H1 (cell line): ENCODE measurements around the gene ASF1B. TPM values are rescaled to one million over a fixed set of nuclear protein-coding genes. Genes with fewer than 3 reads are reported as not detected.
A peak's percentile ranks its signal among the peaks of the same experiment; 100 is the strongest.

Source experiments
- CTCF ChIA-PET: fragments of 300-600 bp; sonication (Branson Sonifier 250); formaldehyde crosslinking; loops from one replicate; lab custom pipeline; 2021; ENCODE audit not compliant: partially characterized antibody; lab: Charles Lee
- POLR2A ChIA-PET: fragments of 300-600 bp; sonication (Branson Sonifier 250); formaldehyde crosslinking; loops from one replicate; lab custom pipeline; 2021; ENCODE audit warnings: inconsistent platforms; ENCODE audit not compliant: partially characterized antibody; lab: Charles Lee
- DNase-seq, 2 experiments: peaks; one replicate each; pipeline versions ENCODE4 v3.0.0 to v3.0.0-alpha.2; 2010 to 2022; ENCODE audit warnings: low spot score in 2 of 2, low read depth in 1 of 2, mixed read lengths in 1 of 2
- FAIRE-seq: peaks from 2 replicates; lab custom pipeline; 2011; peaks lifted over from hg19 to GRCh38; lab: Jason Lieb, UNC
- H2AFZ ChIP-seq: 2 replicates; pipeline ENCODE4 v1.8.1; 2012; ENCODE audit warnings: low read length, inconsistent platforms
- H2AK5ac ChIP-seq: 2 replicates; pipeline ENCODE4 v1.6.1; 2013; ENCODE audit warnings: low read depth, low read length
- H2BK120ac ChIP-seq: replicated peaks from 2 replicates; pipeline ENCODE3; 2013; ENCODE audit warnings: low read depth, low read length, inconsistent platforms
- H2BK12ac ChIP-seq: 2 replicates; pipeline ENCODE4 v1.6.1; 2013; ENCODE audit warnings: low read depth, low read length
- H2BK15ac ChIP-seq: 2 replicates; pipeline ENCODE4 v1.6.1; 2013; ENCODE audit warnings: low read length
- H2BK20ac ChIP-seq: 2 replicates; pipeline ENCODE4 v1.6.1; 2013; ENCODE audit warnings: low read length
- H2BK5ac ChIP-seq: 2 replicates; pipeline ENCODE4 v1.6.1; 2013; ENCODE audit warnings: low read depth, low read length
- H3K14ac ChIP-seq: 2 replicates; pipeline ENCODE4 v1.6.1; 2013; ENCODE audit warnings: inconsistent platforms; ENCODE audit not compliant: insufficient read length
- H3K18ac ChIP-seq: 2 replicates; pipeline ENCODE4 v1.6.1; 2013; ENCODE audit warnings: low read length; ENCODE audit errors: extremely low read depth
- H3K23ac ChIP-seq: 2 replicates; pipeline ENCODE4 v1.6.1; 2013; ENCODE audit warnings: inconsistent platforms; ENCODE audit not compliant: insufficient read length
- H3K23me2 ChIP-seq: 2 replicates; pipeline ENCODE4 v1.6.1; 2013; ENCODE audit warnings: low read depth, low read length
- H3K27ac ChIP-seq: 2 replicates; pipeline ENCODE4 v1.6.1; 2011; ENCODE audit warnings: low read depth, low read length, inconsistent platforms
- H3K27me3 ChIP-seq, 4 experiments: replicated peaks in 1 of 4; 1 replicate in 1 of 4; 2 replicates in 3 of 4; pipeline versions ENCODE4 v1.6.1 to v1.8.1; 2011 to 2013; ENCODE audit warnings: low read length in 3 of 4, mild to moderate bottlenecking in 3 of 4, inconsistent platforms in 2 of 4, mixed read lengths in 2 of 4, moderate library complexity in 1 of 4; ENCODE audit not compliant: control insufficient read depth in 3 of 4, insufficient read depth in 3 of 4; ENCODE audit errors: extremely low read depth in 1 of 4
- H3K36me3 ChIP-seq, 4 experiments: 2 replicates each; pipeline versions ENCODE4 v1.6.1 to v1.8.1; 2011 to 2013; ENCODE audit warnings: mild to moderate bottlenecking in 4 of 4, low read length in 3 of 4, moderate library complexity in 2 of 4, control low read depth in 1 of 4, inconsistent platforms in 1 of 4; ENCODE audit not compliant: insufficient read depth in 4 of 4, control insufficient read depth in 2 of 4
- H3K4ac ChIP-seq: replicated peaks from 2 replicates; pipeline ENCODE3; 2013; ENCODE audit warnings: low read length, low read depth, mixed read lengths, inconsistent platforms; ENCODE audit not compliant: insufficient read length
- H3K4me1 ChIP-seq, 4 experiments: replicated peaks in 1 of 4; 1 replicate in 1 of 4; 2 replicates in 3 of 4; pipeline versions ENCODE4 v1.6.1 to v1.8.1; 2011 to 2013; ENCODE audit warnings: low read length in 3 of 4, inconsistent platforms in 2 of 4, mixed read lengths in 1 of 4; ENCODE audit not compliant: insufficient read depth in 4 of 4, control insufficient read depth in 3 of 4
- H3K4me2 ChIP-seq, 2 experiments: 2 replicates each; pipeline versions ENCODE4 v1.6.1 to v1.8.1; 2011 to 2013; ENCODE audit warnings: low read depth in 2 of 2, low read length in 2 of 2, control low read depth in 1 of 2, inconsistent platforms in 1 of 2, mild to moderate bottlenecking in 1 of 2; ENCODE audit not compliant: insufficient read depth in 1 of 2
- H3K4me3 ChIP-seq, 4 experiments: fragments of 200-600, 300-600 bp in 1 of 4; sonication (generic), shearing (Covaris generic), sonication (Bioruptor Twin) in 1 of 4; 2 replicates each; pipeline versions ENCODE4 v1.5.1 to v1.8.1; 2011 to 2016; ENCODE audit warnings: low read length in 4 of 4, low read depth in 3 of 4, control low read depth in 2 of 4, inconsistent platforms in 2 of 4, mild to moderate bottlenecking in 2 of 4, mixed read lengths in 1 of 4, moderate library complexity in 1 of 4; ENCODE audit not compliant: insufficient read depth in 2 of 4; ENCODE audit errors: extremely low read depth in 1 of 4
- H3K56ac ChIP-seq: replicated peaks from 2 replicates; pipeline ENCODE3; 2013; ENCODE audit warnings: low read depth, mild to moderate bottlenecking, mixed read lengths, low read length, inconsistent platforms; ENCODE audit not compliant: insufficient read length
- H3K79me1 ChIP-seq: 2 replicates; pipeline ENCODE4 v1.6.1; 2013; ENCODE audit warnings: low read depth, low read length, control low read depth
- H3K79me2 ChIP-seq, 2 experiments: 2 replicates each; pipeline versions ENCODE4 v1.6.1 to v1.8.1; 2012 to 2013; ENCODE audit warnings: low read length in 2 of 2, mild to moderate bottlenecking in 2 of 2, inconsistent platforms in 1 of 2; ENCODE audit not compliant: insufficient read depth in 2 of 2, control insufficient read depth in 1 of 2
- H3K9ac ChIP-seq, 4 experiments: replicated peaks in 1 of 4; 1 replicate in 1 of 4; 2 replicates in 3 of 4; pipeline versions ENCODE4 v1.6.1 to v1.8.1; 2011 to 2013; ENCODE audit warnings: low read depth in 3 of 4, low read length in 3 of 4, control low read depth in 2 of 4, mild to moderate bottlenecking in 2 of 4, moderate library complexity in 2 of 4, inconsistent platforms in 1 of 4; ENCODE audit errors: extremely low read depth in 1 of 4
- H3K9me3 ChIP-seq, 2 experiments: 2 replicates each; pipeline versions ENCODE4 v1.6.1 to v1.8.1; 2012 to 2013; ENCODE audit warnings: mild to moderate bottlenecking in 2 of 2, moderate library complexity in 2 of 2, control low read depth in 1 of 2, inconsistent platforms in 1 of 2, low read depth in 1 of 2, low read length in 1 of 2, mixed read lengths in 1 of 2; ENCODE audit not compliant: insufficient read depth in 2 of 2
- H4K20me1 ChIP-seq, 2 experiments: replicated peaks in 1 of 2; 2 replicates each; pipeline versions ENCODE3 to v1.8.1; 2011 to 2013; ENCODE audit warnings: inconsistent platforms in 2 of 2, low read length in 2 of 2, mild to moderate bottlenecking in 1 of 2; ENCODE audit not compliant: insufficient read depth in 2 of 2, control insufficient read depth in 1 of 2
- H4K5ac ChIP-seq: 2 replicates; pipeline ENCODE4 v1.6.1; 2013; ENCODE audit warnings: low read length, low read depth, mixed read lengths, inconsistent platforms; ENCODE audit not compliant: insufficient read length
- H4K8ac ChIP-seq: 2 replicates; pipeline ENCODE4 v1.8.0; 2013; ENCODE audit warnings: mild to moderate bottlenecking, moderate library complexity, low read length, inconsistent platforms; ENCODE audit not compliant: insufficient read depth; ENCODE audit errors: extremely low read depth
- H4K91ac ChIP-seq: replicated peaks from 2 replicates; pipeline ENCODE3; 2013; ENCODE audit warnings: low read length, mixed read lengths, inconsistent platforms; ENCODE audit not compliant: insufficient read length
- BRCA1 ChIP-seq: IDR thresholded peaks from 2 replicates; pipeline ENCODE4 v1.6.1; 2012; ENCODE audit warnings: low read depth, low read length, improper control_type of control experiment
- CHD1 ChIP-seq: IDR thresholded peaks from 2 replicates; pipeline ENCODE4 v1.6.1; 2012; ENCODE audit warnings: low read depth, low read length, improper control_type of control experiment
- EGR1 ChIP-seq: IDR thresholded peaks from 2 replicates; pipeline ENCODE4 v1.6.1; 2011; ENCODE audit warnings: low read depth, low read length, borderline replicate concordance
- FOSL1 ChIP-seq: IDR thresholded peaks from 2 replicates; pipeline ENCODE4 v1.6.1; 2011; ENCODE audit warnings: mild to moderate bottlenecking, low read depth, low read length, moderate library complexity; ENCODE audit not compliant: insufficient read depth
- PHF8 ChIP-seq: fragments of 200-600 bp; sonication (generic); conservative IDR thresholded peaks from 2 replicates; pipeline ENCODE4 v1.7.1; 2012; ENCODE audit warnings: low read depth, mild to moderate bottlenecking, inconsistent platforms, low read length, moderate library complexity
- RAD21 ChIP-seq, 2 experiments: IDR thresholded peaks in 1 of 2; conservative IDR thresholded peaks in 1 of 2; 2 replicates each; pipeline ENCODE4 v1.6.1; 2011; ENCODE audit warnings: low read depth in 2 of 2, low read length in 2 of 2, improper control_type of control experiment in 1 of 2, inconsistent platforms in 1 of 2, mild to moderate bottlenecking in 1 of 2, moderate library complexity in 1 of 2
- RBBP5 ChIP-seq: IDR thresholded peaks from 2 replicates; pipeline ENCODE4 v1.7.1; 2012; ENCODE audit warnings: low read depth, mild to moderate bottlenecking, inconsistent platforms, low read length, moderate library complexity, borderline replicate concordance
- SIN3A ChIP-seq, 2 experiments: IDR thresholded peaks in 1 of 2; conservative IDR thresholded peaks in 1 of 2; 2 replicates each; pipeline ENCODE4 v1.6.1; 2011 to 2012; ENCODE audit warnings: low read length in 2 of 2, improper control_type of control experiment in 1 of 2, low read depth in 1 of 2, mild to moderate bottlenecking in 1 of 2
- TBP ChIP-seq: IDR thresholded peaks from 2 replicates; pipeline ENCODE4 v1.6.1; 2011; ENCODE audit warnings: low read depth, low read length, improper control_type of control experiment
- WGBS, 2 experiments: shearing (Covaris generic) in 1 of 2; methylation state at CpG; one replicate each; pipeline versions ENCODE4 v1.1.6 to v1.1.7; 2013 to 2015; ENCODE audit warnings: low lambda C conversion rate in 2 of 2, mixed read lengths in 2 of 2, inconsistent platforms in 1 of 2, low coverage in 1 of 2, missing lambda C conversion rate in 1 of 2; ENCODE audit not compliant: insufficient replicate concordance in 2 of 2, insufficient coverage in 1 of 2, insufficient read length in 1 of 2; ENCODE audit errors: extremely low coverage in 1 of 2, missing lambda C conversion rate in 1 of 2; 5-methylcytosine and 5-hydroxymethylcytosine counted together
- polyA plus RNA-seq, 7 experiments: library from polyadenylated mRNA; depleted of rRNA in 3 of 7; stranded (reverse) in 5 of 7; unstranded in 2 of 7; fragments of >200 nt in 5 of 7; fragments of 200-250 nt in 2 of 7; gene quantifications; 1 replicate in 5 of 7; 2 replicates in 1 of 7; 4 replicates in 1 of 7; pipeline versions ENCODE4 v1.2.1 to v1.2.3, GENCODE V29; 2011 to 2013; ENCODE audit warnings: missing spikeins in 2 of 7, mixed read lengths in 2 of 7
- total RNA-seq: library from RNA; stranded (reverse); fragmentation: NEBNext Ultra II Directional; extraction: Animal tissue kit (Norgen Biotek cat#: 25700); gene quantifications from 2 replicates; pipeline ENCODE4 v1.2.1, GENCODE V29; 2021

Gene ASF1B
- total and polyA plus RNA-seq, 2 of the 8 experiments (the other 6 are each of a cell fraction or from before 2014, with no cell fraction given), result 32.6 to 59.2 TPM

GRCh38 chr19:14086098-14086497, 50.3 kb downstream of the ASF1B start:
- FAIRE-seq, result no peak
- no peak overlapping the region for H2AFZ ChIP-seq
- CTCF ChIA-PET, result interaction anchor here (1.4 to 11.2 kb wide), 3 partner anchors 27 to 132 kb away, joined by 3 to 75 read pairs (median 5); partner anchors contain the start of gene PALM3

More at GRCh38 chr19:14086098-14086497, 50.3 kb downstream of the ASF1B start:
- no peak overlapping the region for H3K4ac ChIP-seq
- no peak overlapping the region for H3K9ac ChIP-seq
- no peak overlapping the region for H2BK12ac ChIP-seq
- POLR2A ChIA-PET, result interaction anchor here (1.5 kb wide), 1 partner anchor 51 kb away, joined by 4 read pairs; no protein-coding TSS in a partner anchor
- DNase-seq, result no peak
- H3K27ac ChIP-seq, result no peak overlapping the region
- H3K18ac ChIP-seq, result no peak overlapping the region
- H4K91ac ChIP-seq, result no peak overlapping the region
- no peak overlapping the region for H3K56ac ChIP-seq
- H3K4me2 ChIP-seq, result peak overlapping the region; percentile 35 to 65; a peak in 3 of 4 replicates
- H4K8ac ChIP-seq, result no peak overlapping the region
- peaks cover 0 to 6% (median 4%) of the 10 kb centered on the region in 4 experiments; a peak in 4 of 7 replicates for H3K27me3 ChIP-seq
- H3K4me1 ChIP-seq, result peaks cover 0 to 7% (median 4%) of the 10 kb centered on the region in 4 experiments; a peak in 6 of 7 replicates
- no peak overlapping the region for H3K14ac ChIP-seq
- no peaks in the 10 kb centered on the region for H3K9me3 ChIP-seq
- H2AK5ac ChIP-seq, result no peak overlapping the region
- no peak overlapping the region for H2BK5ac ChIP-seq
- no peaks in the 10 kb centered on the region for H3K79me1 ChIP-seq
- H3K79me2 ChIP-seq, result no peaks in the 10 kb centered on the region
- TF ChIP-seq TBP, result no peak
- no peak for TF ChIP-seq FOSL1
- no peak for TF ChIP-seq PHF8
- TF ChIP-seq SIN3A (conservative IDR thresholded peaks at IDR 0.05 in 1 of 2, IDR thresholded peaks at IDR 0.05 in 1 of 2; ENCODE audit: low read depth in 1 of 2, low read length in 2 of 2), result no peak
- TF ChIP-seq EGR1, result no peak
- TF ChIP-seq RAD21 (IDR thresholded peaks at IDR 0.05 in 1 of 2, conservative IDR thresholded peaks at IDR 0.05 in 1 of 2; ENCODE audit: low read depth in 2 of 2, low read length in 2 of 2), result no peak
- no peak for TF ChIP-seq CHD1
- no peak for TF ChIP-seq BRCA1
- TF ChIP-seq RBBP5, result no peak
- H4K5ac ChIP-seq, result no peak overlapping the region
- no peak overlapping the region for H3K23ac ChIP-seq
- no peak overlapping the region for H2BK120ac ChIP-seq
- H3K4me3 ChIP-seq, result peak overlapping the region; percentile 32 to 61 (median 40); a peak in 7 of 8 replicates
- 77% methylated on average over 5 of the region's 5 CpGs; no CpG with 5 or more reads in 1 of the 2 experiments for WGBS, 2 experiments
- peaks cover 4 to 8% of the 10 kb centered on the region in 2 experiments for H4K20me1 ChIP-seq
- no peak overlapping the region for H2BK15ac ChIP-seq
- peaks cover 6% of the 10 kb centered on the region; the same call in 1 of the 2 replicates for H3K23me2 ChIP-seq
- H3K36me3 ChIP-seq, result peaks cover 0 to 13% (median 4%) of the 10 kb centered on the region in 4 experiments; a peak in 3 of 8 replicates
- no peak overlapping the region for H2BK20ac ChIP-seq
